A549 (cell line): Measurements from ENCODE around the gene RBM6.

Experiments
- CTCF ChIP-seq: fragments of >200 bp; sonication (Bioruptor Twin); formaldehyde crosslinking; IDR thresholded peaks from 3 replicates; pipeline ENCODE4 v1.5.1; 2016
- ELK1 ChIP-seq: fragments of 150-350 bp; IDR thresholded peaks from 2 replicates; pipeline ENCODE4 v1.6.1; 2014; ENCODE audit warnings: low read depth, mild to moderate bottlenecking, low read length
- FOXS1 ChIP-seq: fragments of 250-450 bp; sonication (Bioruptor Pico); IDR thresholded peaks from 2 replicates; pipeline ENCODE4 v1.5.0; 2020; ENCODE audit warnings: mild to moderate bottlenecking, moderate library complexity
- HDAC2 ChIP-seq: fragments of 200-600 bp; sonication (generic); IDR thresholded peaks from 2 replicates; pipeline ENCODE4 v1.6.1; 2016
- JUN ChIP-seq, 2 experiments: fragments of >200 bp; sonication (Bioruptor Twin); formaldehyde crosslinking; IDR thresholded peaks; 2 replicates in 1 of 2; 3 replicates in 1 of 2; pipeline ENCODE4 v1.6.1; 2016 to 2017
- KDM1A ChIP-seq: fragments of 200-600 bp; sonication (generic); IDR thresholded peaks from 2 replicates; pipeline ENCODE4 v1.6.1; 2016; ENCODE audit warnings: low read depth, mild to moderate bottlenecking
- MAX ChIP-seq: IDR thresholded peaks from 2 replicates; pipeline ENCODE4 v1.6.1; 2012
- ZC3H11A ChIP-seq: fragments of 450-650 bp; IDR thresholded peaks from 2 replicates; pipeline ENCODE4 v1.6.1; 2014; ENCODE audit warnings: antibody characterized with exemption, mild to moderate bottlenecking

- TF ChIP-seq ZC3H11A (no peak), CTCF (no peak), ELK1 (no peak), FOXS1 (no peak), JUN (IDR thresholded peaks at IDR 0.05) (no peak), HDAC2 (no peak), KDM1A (no peak), MAX (no peak)
These were observed 179.8 kb downstream of the RBM6 start for GRCh38 chr3:50119786-50120185.
